ENCODE measurements around the gene TRAF3IP1.

The TRAF3IP1 gene

DNA sequence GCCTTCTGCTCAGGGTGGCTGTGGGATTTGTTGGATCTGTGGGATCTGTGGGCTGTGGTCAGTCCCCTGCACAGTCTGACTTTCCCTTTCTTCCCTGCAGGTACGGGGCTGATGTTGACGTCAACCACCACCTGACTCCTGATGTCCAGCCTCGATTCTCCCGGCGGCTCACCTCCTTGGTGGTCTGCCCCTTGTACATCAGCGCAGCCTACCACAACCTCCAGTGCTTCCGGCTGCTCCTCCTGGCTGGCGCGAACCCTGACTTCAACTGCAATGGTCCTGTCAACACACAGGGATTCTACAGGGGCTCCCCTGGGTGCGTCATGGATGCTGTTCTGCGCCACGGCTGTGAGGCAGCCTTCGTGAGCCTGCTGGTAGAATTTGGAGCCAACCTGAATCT is 123.9 kb downstream of the TRAF3IP1 start:
- TF ChIP-seq, protein P1, sequence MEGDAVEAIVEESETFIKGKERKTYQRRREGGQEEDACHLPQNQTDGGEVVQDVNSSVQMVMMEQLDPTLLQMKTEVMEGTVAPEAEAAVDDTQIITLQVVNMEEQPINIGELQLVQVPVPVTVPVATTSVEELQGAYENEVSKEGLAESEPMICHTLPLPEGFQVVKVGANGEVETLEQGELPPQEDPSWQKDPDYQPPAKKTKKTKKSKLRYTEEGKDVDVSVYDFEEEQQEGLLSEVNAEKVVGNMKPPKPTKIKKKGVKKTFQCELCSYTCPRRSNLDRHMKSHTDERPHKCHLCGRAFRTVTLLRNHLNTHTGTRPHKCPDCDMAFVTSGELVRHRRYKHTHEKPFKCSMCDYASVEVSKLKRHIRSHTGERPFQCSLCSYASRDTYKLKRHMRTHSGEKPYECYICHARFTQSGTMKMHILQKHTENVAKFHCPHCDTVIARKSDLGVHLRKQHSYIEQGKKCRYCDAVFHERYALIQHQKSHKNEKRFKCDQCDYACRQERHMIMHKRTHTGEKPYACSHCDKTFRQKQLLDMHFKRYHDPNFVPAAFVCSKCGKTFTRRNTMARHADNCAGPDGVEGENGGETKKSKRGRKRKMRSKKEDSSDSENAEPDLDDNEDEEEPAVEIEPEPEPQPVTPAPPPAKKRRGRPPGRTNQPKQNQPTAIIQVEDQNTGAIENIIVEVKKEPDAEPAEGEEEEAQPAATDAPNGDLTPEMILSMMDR (IDR thresholded peaks at IDR 0.05; ENCODE audit: borderline replicate concordance, control extremely low read depth, extremely low read depth, insufficient read depth, missing control alignments) = no peak
- in situ Hi-C loops (cut with MboI; ENCODE audit: low sequenced_read_pairs, unreplicated experiment) = no loop called here
- DNase-seq (ENCODE audit: low spot score) = no peak

GRCh38 chr2:238445409-238446190 is 125.3 kb downstream of the TRAF3IP1 start:
- TF ChIP-seq, protein P1 (IDR thresholded peaks at IDR 0.05; ENCODE audit: borderline replicate concordance, control extremely low read depth, extremely low read depth, insufficient read depth, missing control alignments) = no peak
- in situ Hi-C loops (cut with MboI; ENCODE audit: low sequenced_read_pairs, unreplicated experiment) = no loop called here
- DNase-seq (ENCODE audit: low spot score) = no peak

GRCh38 chr2:238446371-238446770 is 126.1 kb downstream of the TRAF3IP1 start:
- in situ Hi-C loops (cut with MboI; ENCODE audit: low sequenced_read_pairs, unreplicated experiment) = no loop called here
- TF ChIP-seq, protein P1 (IDR thresholded peaks at IDR 0.05; ENCODE audit: borderline replicate concordance, control extremely low read depth, extremely low read depth, insufficient read depth, missing control alignments) = no peak
- no peak for DNase-seq (ENCODE audit: low spot score)

DNA sequence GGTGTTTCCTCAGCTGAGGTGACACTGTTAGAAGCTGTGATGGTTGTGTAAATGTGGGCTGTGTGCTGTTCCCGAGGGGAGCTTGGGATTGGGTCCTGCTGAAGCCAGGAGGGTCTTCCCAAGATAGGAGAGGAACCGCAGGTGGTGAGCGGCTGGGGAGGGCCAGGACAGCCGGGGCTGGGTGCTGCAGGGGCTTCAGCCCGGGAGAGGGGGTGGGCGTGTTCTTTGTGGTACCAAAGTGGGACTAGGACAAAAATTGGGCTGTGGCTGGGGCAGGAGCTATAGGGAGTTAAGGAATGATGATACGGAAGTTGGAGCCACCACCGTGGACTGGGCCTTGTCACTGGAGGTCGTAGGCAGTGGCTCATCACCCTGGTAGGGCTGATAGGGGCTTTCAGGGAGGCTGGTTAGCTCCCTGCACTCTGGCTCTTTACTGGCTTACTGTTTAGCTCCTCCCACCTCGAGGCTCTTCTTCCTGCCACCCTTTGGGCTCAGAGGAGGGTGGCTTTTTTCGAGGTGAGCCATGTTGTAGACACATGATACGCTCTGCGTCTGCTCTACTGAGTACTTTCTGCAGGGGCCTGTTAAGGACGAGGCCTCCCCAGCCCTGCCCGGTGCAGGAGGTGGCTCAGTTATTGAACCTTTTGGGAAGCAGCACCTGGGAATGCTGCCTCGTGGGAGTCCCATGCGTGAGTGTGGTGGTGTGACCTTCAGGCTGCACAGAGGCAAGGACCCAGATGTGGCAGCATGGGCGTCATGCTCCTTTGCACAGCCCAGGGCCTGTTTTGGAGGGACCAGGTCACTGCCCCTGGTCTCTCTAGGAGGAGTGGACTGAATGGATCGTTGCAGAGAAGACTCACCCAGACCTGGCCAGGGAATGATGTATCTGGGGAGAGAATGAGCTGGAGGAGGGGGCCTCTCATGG is 128.0 kb downstream of the TRAF3IP1 start:
- TF ChIP-seq, protein P1 (IDR thresholded peaks at IDR 0.05; ENCODE audit: borderline replicate concordance, control extremely low read depth, extremely low read depth, insufficient read depth, missing control alignments) = no peak
- DNase-seq (ENCODE audit: low spot score) = no peak
- in situ Hi-C loops (cut with MboI; ENCODE audit: low sequenced_read_pairs, unreplicated experiment) = no loop called here

GRCh38 chr2:238449241-238449640 is 128.9 kb downstream of the TRAF3IP1 start:
- in situ Hi-C loops (cut with MboI; ENCODE audit: low sequenced_read_pairs, unreplicated experiment) = no loop called here
- DNase-seq (ENCODE audit: low spot score) = no peak
- TF ChIP-seq, protein P1 (IDR thresholded peaks at IDR 0.05; ENCODE audit: borderline replicate concordance, control extremely low read depth, extremely low read depth, insufficient read depth, missing control alignments) = no peak

DNA sequence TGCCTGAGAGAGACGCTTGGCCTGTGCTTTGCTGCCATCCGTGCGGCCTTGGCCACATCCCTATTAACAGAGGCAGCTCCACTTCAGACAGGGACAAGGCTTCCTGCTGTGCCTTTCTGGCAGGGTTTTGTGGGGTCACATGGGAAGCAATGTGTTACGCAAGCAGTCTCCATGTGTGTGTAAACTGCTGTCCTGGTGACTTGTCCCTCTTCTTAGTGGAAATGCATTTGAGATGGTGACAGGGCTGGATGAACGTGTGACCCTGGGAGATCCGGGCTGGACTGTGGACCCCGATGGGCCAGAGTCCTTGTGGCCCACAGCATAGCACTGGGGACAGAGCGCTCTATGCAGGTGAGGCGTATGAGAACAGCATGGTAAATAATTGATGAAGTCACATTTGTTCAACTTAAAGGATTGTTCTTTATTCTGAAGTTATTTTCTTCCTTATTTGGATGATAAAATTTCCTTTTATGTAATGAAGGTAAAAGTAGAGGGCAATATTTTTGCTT is 129.6 kb downstream of the TRAF3IP1 start:
- in situ Hi-C loops (cut with MboI; ENCODE audit: low sequenced_read_pairs, unreplicated experiment) = no loop called here
- no peak for DNase-seq (ENCODE audit: low spot score)

More for the DNA sequence above, 129.6 kb downstream of the TRAF3IP1 start:
- TF ChIP-seq, protein P1 (IDR thresholded peaks at IDR 0.05; ENCODE audit: borderline replicate concordance, control extremely low read depth, extremely low read depth, insufficient read depth, missing control alignments) = no peak
